GM21619 (cell line): ENCODE data around the gene ETV5.

Experiments used
- ATAC-seq: cut with Tn5 transposase; IDR thresholded peaks from one replicate; pipeline ENCODE4 v1.9.1; 2021; ENCODE audit not compliant: unreplicated experiment

Gene ETV5

DNA sequence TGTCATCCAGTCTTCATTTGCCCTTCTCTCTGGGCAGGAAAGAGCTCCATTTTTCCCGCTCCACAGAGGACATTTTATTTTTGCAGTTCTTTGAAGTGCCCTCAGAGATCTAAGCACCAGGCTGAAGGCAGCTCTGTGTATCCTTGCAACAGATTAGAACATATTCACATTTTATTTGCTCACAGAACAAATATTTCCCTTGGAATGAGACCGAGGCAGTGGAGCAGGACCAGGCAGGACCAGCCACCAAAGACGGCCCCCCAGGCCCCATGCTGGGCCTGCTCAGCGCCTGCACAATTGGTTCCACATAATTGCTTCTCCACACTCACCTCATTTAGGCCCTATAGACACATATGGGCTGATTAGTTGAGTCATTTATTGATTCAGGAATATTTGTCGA is 15.7 kb upstream of the ETV5 start:
- ATAC-seq: no peak

DNA sequence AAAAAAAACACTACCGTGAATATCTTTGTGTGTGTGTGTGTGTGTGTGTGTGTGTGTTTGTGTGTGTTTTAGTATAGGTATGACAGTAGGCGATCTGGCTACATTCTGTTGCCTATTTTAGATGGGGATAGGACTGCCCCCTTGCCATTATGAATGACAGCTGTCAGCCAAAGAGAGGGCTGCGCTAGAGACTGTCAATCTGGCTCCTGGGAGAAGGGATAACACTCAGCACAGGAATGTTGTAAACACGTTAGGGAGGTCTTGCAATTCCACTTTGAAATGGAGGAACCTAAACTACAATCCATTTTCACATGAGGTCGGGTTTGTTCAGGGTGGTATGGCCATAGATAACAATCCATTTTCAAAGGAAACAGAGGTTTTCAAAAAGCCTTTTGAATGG is 14.1 kb upstream of the ETV5 start:
- ATAC-seq: no peak

DNA sequence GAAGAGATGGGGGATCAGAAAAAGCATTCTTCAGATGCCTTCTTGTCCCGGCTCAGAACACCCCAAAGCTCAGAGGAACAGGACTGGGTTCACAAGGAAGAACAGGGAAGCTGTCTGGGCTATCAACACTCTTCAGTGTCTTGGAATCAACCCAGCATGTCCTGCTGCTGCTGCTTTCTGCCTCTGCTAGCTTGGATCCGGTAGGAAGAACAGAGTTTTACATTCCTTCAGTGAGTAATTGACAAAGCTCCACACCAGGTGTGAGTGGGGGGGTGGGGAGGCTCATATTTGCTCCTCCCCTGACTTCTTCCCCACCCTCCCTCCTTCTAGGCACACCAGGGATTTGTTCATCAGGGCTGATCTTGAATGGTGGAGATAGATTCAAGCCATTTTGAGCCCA is 13.1 kb upstream of the ETV5 start:
- ATAC-seq: no peak

DNA sequence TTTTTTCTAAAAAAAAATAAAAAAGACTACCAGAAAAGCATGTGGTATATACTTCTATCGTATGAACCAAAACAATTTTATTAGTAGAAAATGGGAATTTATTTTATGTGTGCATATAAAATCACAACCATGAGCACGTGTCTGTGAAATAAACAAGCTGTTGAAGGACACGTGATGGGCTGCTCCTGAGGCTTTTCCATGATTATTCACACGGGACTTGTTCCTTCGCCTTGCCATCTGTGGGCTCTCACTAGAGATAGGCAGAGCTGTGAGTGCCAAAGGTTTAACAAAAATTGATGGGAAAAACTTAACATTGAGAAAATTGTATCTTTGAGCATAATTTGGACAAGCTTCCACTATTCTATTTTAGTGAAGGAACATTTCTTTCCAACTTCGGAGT is 12.4 kb upstream of the ETV5 start:
- ATAC-seq: no peak

DNA sequence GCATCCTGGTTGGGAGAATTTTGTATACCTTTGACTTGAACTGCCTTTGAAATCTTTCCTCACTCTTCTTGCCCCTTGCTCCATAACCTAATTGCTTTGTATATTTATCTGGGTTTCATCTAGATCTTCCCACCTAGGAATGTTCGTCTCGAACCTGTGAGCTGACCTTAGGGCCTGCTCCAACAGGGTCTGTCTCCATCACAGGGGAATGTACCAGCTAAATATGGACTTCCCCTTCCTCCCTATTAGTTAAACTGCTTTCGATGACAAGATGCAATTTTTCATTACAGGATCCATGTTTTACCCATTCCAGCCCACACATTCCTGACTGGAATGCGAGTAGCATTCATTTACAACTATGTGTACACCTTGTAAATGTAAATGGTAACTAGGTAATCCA is 10.6 kb upstream of the ETV5 start:
- ATAC-seq: no peak

DNA sequence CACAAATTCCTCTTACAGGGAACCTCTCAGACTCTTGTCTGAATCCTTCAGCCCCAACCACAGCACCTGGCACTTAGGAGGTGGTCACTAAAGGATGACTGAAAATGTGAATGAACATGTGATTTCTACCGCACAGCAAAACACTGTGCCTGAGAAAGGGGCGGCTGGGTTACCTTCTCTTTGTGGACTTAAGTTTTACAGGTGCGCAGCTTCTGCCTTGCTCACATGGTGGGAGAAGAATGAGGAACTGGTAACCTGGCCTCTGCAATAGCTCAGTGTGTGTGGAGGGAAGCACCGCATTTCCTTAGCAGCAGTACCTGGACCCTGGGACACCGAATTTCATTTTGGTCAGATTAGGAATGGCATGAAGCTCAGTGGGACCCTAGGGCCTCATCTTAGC is 9.8 kb upstream of the ETV5 start:
- ATAC-seq: no peak

DNA sequence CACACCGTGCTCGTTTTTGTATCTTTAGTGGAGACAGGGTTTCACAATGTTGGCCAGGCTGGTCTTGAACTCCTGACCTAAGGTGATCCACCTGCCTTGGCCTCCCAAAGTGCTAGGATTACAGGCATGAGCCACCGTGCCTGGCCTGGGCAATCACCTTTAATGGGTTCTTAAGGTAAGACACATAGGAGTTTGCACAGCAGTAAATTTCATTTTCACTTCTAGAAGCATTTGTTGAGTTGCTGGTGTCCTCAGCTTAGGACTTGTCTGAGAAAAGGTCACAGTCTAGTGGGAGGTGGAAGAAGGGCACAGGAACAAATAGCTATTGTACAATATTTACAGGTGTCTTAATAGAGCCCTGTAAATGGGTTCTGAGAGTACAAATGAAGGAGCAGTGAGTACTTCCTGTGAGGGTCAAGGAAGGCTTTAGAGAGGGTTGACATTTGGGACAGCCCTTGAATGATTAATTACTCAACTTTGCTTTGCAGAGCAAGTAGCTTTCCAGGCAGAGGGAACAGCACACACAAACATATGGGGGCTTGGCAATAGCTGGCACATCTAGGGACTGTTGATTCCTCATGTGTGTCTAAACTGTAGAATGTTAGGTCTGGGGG is 8.7 kb upstream of the ETV5 start:
- no peak for ATAC-seq

DNA sequence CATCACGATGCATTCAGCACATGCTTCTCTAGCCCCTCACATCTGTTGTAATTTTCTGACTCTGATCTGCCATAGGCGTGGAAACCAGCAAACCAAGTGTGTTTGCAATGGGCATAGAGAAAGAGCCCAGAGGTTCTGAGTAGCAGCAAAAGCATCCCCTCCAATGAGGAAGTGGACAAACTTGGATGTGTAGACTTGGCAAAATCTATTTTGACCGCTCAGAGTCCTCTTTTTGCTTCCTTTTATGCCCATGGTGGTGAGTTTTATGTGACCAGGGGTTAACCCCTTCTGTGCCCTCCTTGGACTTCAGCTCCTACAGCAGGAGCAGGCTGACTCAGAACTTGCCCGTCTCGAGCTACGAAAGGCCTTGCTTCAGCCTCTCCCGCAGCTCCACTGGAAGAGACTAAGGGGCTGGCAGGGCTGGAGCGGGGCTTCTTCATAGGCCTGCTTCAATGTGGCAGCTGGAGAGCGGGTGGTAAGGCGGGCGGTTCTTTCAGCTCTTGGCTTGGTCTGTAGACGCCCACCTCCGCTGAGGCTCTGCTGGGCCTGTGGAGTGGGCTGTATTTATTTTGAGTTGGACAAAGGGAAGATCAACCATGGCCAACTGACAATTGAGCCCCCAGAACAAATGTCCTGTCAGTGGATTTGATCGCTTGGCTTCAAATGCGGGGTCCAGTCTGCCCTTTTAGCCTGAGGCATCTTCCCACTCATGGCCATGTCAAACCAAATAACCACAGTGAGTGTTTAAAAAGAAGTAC is 6.5 kb upstream of the ETV5 start:
- ATAC-seq: no peak

DNA sequence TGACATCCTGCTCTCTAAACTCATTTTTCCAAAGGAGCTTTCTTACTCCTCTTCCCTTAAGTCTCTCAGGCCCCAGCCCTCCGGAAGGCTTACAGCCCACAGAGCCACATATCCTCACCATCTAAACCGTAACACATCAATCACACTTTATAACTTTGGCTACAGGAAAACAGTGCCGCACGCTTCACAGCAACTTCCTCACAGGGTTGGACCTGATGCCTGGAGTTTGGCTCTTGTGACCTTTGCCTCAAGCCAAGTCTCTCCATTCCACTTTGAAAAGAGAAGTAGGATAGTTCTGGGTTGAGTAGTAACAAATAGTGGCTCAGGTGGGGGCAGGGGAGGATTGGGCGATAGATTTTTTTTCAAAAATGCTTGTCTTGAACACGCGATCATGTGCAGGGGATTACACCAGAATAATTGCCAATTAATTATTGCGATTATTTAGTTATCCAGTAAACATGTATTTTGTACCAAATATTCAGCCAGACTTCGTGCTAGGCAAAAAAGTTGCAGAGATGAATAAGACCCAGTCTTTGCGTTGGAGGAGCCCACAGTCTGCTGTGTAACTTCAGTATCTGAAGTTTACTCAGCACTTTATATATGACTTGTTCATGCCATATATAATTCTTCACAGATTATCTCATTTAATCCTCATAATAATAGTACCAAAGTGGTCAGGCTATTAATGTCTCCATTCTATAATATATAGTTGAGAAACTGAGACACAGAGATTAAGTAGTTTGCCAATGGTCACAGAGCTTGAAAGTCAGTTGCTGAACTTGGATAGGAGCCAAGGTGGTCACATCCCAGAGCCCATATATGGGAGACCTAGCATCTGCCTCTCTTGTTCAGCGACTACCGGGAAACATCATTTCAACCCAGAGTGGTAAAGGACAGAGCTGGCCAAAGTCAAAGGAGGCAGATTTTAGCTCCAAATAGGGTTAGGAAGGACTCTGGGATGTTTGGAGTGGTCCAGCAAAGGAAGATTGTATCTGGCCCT is 2.4 kb upstream of the ETV5 start:
- no peak for ATAC-seq

DNA sequence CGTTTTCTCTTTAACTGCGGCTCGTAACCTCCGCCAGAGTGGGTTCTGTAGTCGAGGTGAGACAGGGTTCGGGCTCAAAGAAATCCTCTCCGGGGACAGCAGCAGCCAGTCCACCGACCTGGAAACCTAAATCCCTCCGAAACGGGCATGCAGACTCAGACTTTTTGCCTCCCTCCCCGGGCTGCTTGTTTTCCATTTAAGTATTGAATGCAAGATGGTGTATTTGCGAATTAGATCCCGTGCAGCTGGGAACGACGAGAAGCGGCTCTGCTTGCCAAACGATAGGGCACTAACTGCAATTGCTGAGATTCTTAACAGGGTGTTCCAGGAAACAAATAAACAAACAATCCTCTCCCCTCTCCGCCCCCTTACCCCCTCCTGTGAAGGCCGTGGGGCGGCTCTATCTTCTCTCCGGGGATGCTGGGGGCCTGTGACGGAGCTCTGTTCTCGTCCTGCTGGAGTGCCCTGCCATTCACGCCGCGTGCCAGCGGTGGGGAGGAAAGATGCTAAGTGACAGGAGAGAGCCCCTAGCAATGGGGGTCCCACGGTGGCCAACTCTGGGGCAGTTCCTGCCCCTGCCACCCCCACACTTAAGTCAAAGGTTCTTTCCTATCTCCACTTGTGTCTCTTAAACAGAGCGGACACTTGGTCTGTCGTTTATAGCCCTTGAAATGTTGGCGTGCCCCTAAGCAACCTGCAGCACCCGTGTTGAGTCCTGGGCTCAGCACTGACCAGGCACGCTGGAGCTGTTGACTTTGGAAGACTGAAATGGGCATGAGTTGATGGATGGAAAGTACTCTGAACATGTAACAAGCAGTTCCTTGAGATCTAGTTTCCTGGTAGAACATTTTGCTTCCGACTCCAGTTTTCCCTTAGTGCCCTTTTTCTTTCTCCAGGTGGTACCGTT is 1.3 kb upstream of the ETV5 start:
- no peak for ATAC-seq

DNA sequence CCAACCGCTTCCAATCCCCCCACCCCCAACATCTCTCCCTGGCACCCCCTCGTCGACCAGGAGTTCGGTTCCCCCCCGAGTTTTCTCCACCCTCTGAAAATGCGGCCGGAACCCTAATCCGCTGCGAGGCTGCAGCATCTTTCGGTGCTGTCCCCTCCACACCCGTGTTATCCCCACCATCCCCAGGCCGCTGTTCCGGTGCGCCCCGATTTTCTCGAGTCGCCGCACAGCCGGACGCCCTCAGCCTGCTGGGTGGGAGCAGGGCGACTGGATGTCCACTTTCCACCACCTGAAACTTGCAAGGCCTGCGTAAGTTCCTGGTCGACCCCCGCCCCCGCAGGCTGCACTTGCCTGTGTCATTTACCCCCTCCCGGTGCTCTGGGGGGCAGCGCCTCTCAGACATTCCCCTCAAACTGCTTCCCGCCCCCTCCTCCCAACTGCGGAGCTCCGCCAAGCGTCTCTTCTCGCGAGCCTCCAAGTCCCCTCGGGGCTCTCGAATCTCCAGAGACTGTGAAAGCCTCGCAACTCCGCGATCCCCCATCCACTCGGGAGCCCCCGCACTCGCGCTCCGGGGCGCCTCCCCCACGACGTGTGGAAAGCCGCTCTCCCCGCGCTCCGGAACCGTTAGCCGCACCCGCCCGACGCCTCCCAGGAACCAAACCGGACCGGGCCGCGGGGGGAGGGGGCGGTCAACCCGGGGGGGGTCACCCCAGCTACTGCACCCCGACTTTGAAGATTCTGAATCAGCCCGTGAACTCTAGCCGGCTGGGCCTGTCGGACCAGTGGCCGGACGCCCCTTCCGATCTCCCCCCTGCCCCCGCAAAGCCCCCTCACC is 566 bp downstream of the ETV5 start:
- ATAC-seq: no peak

DNA sequence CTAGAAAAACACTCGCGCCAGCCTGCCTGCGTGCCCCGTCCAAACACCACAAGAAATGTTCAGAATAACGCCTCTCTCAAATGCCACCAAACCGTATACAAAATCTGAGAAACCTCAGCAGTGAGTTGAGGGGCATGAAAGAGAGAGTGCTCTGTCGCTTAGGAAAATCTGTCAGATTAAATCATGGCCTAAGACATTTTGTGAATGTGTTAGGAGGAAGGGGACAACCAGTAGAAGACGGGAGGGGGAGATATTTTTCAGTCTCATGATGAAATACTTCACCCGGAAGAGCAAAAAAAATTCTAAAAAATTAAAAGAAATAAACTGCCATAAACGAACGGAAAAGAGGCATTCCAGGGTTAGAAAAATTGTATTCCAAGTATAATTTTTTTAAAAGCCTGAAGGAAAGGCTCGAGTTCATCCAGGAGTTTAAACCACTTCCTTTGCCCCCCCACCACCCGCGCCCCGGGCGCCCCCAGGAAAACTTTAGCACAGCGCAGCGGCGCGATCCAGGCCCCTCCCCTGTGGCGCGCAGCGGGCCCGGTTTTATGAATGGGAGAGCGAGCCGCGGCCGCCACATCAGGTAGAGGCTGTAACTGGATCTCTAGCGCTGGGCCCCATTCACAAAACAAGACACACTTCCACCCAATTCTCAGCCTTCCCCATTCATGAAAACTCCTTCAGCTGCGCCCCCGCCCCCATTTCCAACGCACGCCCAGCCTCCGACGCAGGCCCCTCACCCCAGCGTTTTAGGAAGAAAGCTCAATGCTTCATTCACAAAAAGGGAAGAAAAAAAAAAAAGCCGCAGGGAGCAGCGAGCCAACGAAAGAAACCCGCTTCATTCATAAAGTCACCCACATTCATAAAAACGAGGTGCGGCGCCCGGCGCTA is 1.4 kb downstream of the ETV5 start:
- ATAC-seq: peak; percentile 19

DNA sequence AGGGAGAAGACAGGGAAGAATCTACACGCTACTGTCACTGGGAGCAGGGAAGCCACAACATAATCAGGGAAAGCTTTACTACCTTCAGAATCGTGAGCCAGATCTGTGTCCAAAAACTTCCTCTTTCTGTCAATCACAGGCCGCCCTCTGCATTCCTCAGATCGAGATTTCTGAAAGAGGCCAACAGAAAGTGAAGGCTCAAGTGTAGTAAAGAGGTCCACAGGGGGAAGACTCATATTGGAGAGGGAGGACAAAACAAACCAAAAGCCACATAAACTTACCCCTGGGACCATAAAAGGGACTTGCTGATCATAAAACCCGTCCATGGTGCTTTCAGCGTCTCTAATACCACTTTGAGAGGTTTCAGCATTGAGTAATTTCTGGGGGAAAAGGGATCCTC is 3.3 kb downstream of the ETV5 start:
- no peak for ATAC-seq

DNA sequence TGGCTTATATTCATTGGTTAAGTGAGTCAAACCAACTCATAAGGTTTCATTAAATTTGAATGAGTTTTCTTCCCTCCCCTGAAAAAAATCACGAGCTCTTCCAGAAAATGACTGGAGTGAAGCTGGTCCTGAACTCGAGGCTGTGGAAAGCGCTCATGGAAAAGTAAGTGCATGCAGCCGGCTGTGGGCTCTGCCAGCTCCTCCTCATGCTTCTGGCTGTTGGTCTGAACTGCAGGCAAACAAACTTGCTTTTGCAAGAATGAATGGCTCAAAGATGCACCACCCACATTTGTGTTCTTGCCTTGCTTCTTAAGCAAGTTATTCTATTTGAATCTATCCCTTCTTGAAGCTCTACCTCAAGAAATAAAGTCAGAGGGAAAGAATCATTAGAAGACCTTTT is 6.2 kb downstream of the ETV5 start:
- no peak for ATAC-seq

DNA sequence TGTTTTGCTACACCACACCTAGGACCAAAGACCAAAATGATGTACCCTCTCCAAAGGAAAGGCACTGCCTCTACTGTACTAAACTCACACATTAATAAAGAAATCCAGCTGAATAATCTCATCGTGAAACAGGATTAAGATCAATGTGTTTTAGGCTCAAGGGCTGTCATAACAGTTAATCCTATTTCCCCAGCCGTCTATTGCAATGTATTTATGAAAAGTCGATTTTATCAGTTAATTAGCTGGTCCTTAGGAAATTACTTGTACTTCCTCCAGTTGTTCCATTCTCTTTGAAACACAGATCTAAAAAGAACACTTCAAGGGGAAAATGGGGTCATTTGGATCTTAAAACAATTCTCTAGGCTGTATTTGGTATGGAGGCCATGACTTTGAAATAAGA is 8.5 kb downstream of the ETV5 start:
- no peak for ATAC-seq

DNA sequence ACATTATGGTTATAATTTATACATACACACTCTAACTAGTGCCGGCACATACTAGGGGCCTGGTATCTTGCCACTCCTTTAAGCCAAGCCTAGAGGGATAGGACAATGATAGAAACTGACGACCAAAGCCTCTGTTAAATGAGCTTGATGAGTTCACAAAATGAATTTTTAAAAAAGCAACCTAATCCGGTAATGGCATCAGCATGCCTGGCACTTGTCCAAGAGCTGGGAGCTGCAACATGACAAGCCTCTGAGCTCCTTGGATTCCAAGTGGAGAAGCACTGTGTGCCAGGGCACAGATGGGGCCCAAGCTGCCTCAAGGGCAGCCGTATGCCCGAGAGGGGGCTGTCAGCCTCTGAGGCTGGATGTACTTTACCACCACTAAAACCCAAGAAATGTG is 9.7 kb downstream of the ETV5 start:
- no peak for ATAC-seq

DNA sequence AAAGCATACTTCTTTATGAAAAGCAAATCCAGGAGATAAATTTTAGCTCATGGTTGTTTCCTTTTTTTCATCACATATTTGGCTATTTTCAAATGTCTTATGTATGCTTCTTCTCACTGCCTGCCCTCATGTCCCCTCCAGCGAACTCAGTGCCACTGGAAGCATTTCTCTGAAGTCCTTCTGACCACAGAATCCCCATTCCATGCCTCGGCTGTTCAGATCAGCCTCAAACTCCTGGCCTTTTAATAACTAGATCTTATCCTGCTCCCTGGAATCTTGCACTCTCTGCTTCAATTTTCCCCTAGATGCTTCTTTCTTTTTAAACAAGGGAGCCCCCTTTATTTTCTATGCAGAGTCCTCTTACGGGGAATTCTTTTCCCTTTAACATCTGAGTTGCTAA is 10.1 kb downstream of the ETV5 start:
- no peak for ATAC-seq

DNA sequence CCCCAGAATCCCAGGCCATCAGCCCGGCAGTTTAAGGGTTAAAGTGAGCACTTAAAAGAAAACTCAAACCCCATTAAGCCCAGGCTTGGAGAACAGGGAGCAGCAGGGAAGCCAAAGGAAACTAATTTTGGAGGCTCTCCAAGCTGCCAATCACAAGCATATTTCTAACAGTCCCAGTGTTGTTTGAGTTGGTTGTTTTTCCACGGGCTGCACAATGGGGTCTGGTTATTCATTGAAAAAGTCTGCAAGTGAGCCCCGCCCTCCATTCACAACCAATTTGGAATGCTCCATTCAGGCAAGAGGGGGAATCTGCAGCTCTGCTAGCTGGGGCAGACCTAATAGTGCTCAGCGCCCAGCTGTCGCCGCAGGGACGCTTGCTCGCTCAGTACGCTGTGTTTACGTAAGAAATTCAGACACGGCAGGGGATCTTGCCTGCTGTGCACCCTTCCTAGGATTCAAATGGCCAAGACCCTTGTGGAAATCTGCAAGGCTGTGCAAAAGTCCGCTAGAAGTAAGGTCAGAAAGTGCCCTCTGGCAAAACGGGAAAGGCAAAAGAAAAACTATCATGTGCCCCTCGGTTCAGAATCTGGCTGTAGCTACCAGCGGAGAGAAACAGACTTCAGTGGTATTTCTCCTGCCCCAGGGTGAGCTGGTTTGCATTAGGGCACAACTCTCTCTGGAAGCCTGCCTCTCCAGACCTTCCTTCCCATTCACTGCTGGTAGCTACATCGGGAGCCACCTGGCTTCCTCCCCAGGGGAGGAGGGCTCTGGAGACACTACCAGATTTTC is 11.0 kb downstream of the ETV5 start:
- ATAC-seq: no peak
